ENCODE data around the gene CDT1.

DNA sequence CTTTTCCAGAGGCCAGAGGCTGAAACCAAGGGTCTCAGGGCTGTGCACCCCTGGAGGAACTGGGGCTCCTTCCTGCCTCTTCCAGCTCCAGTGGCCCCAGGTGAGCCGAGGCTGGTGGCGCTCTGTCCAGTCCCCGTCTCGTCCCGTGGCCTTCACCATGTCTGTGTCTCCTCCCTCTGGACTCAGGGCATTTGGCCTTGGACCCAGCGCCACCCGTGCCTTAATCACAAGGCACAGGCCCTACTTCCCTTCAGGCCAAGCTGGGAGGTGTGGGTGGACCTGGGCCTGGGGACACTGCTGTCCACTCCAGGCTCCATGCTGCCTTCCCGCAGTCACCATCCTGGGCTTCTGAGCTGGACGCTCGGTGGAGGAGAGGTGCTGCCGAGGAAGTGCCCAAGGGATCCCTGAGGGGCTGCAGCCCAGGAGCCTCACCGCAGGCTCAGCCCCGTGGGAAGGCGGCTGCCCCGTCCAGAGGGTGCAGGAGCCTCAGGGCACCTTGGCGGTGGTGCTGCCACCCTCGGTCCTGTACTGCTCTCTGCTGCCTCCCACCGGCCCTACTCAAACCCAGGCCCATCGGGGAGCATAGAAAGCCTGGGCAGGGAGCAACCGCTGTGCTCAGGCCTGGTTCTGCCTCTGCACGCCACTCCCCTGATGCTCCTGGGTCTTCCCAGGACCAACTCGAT, 17.7 kb downstream of the CDT1 start:
- no peak for TF ChIP-seq TAF1 (IDR thresholded peaks at IDR 0.05; ENCODE audit: low read depth, low read length)
- no peak for TF ChIP-seq POLR2AphosphoS5 (IDR thresholded peaks at IDR 0.05; ENCODE audit: low read depth, low read length)
- no peak for TF ChIP-seq POLR2A (IDR thresholded peaks at IDR 0.05; ENCODE audit: low read depth, low read length)

Data from GM12891 (cell line).